NCI-H2196 (cell line): ENCODE data around the gene LRGUK.
"Not testable (repeated sequence)": the region's sequence is repeated elsewhere in the genome, so short reads cannot be mapped to it uniquely, and the experiment has no call there.

Experiments
- DNase-seq: peaks from one replicate; lab custom pipeline; 2025; ENCODE audit not compliant: unreplicated experiment; lab: John Stamatoyannopoulos, UW

LRGUK gene, protein sequence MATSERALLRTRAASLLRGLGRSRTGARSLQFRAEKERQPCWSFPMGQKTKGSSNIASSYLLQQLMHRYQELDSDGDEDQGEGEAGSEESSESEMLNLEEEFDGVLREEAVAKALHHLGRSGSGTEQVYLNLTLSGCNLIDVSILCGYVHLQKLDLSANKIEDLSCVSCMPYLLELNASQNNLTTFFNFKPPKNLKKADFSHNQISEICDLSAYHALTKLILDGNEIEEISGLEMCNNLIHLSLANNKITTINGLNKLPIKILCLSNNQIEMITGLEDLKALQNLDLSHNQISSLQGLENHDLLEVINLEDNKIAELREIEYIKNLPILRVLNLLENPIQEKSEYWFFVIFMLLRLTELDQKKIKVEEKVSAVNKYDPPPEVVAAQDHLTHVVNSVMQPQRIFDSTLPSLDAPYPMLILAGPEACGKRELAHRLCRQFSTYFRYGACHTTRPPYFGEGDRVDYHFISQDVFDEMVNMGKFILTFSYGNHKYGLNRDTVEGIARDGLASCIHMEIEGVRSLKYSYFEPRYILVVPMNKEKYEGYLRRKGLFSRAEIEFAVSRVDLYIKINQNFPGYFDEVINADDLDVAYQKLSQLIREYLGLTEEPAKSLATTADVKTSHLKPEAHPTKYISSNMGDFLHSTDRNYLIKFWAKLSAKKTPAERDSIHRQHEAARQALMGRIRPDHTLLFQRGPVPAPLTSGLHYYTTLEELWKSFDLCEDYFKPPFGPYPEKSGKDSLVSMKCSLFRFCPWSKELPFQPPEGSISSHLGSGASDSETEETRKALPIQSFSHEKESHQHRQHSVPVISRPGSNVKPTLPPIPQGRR

GRCh38 chr7:134126966-134127848 lies at the start of gene LRGUK:
TSS of gene LRGUK (plus strand) at chr7:134127340. CDS start at chr7:134127368, 28 bp downstream.
- peak; percentile 77 for DNase-seq

DNA sequence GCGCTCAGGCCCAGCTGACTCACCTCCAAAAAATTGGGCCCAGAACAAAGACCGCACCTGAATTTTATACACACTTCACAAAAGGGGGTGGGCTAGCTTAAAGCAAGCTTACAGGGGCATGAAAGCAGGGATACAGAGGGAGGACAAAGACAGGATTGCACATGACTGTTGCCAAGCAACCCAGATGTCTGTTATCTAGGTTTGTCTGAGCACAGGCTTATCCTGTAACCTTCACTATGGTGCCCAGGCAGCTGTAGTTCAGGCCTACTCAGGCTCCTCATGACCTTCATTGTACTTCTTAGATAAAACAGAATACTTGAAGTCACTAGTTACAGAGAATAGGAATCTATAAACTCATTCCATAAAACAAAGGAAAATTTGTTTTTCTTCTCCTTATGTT lies 49.6 kb upstream of the LRGUK start:
- not testable (repeated sequence) for DNase-seq

DNA sequence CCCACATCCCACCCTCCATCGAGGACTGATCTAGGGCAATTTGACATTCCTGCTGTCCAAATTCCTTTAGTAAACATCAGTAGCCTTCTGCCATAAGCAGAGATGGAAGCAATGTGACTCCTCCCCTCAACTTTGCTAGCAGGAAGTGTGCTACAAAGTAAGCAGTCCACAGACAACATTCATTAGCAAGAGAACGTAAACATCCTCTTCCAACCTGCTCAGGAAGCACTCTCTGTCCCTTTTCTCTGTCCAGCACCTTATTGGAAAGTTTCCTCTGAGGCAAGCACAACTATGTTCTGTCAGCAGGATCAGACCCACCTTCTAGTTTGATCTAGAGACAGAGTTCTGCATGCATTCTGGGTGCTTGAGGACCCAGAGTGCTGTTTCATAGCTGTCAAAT lies 48.1 kb upstream of the LRGUK start:
- DNase-seq = no peak

- DNase-seq = no peak
These were observed 45.4 kb upstream of the LRGUK start for GRCh38 chr7:134081695-134082094.

DNA sequence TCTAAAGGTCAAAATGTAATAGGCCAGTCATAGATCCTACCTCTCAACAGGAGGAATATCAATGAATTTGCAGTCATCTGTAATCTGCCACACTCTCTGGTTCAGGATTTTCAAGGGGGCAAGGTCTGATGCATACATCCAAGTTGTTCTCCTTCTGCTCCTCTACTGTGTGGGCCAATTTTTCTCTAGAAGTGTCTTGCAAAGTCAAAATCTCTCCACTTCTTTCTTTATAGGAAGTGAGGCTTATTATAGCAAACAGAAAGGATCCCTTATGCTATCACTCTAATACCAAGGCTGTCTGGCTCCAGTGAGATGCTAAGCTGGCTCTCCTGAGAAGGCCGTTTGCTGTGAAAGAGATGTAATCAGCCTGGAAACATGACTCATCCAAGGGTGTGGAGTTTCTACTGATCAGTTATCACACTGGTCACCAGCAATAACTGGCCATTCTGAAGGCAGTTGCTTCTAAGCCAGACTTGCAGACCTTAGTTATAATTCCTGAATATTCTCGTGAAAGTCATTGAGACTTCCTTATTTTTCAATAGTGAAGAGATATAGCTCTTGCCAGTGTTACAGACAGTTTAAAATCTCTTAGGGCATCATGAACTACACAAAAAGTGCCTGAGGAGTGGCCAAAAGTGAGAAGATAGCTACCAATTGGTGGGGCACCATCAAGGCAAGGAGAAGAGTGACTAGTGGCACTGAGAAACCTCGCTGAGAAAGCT lies 43.2 kb upstream of the LRGUK start:
- no peak for DNase-seq

DNA sequence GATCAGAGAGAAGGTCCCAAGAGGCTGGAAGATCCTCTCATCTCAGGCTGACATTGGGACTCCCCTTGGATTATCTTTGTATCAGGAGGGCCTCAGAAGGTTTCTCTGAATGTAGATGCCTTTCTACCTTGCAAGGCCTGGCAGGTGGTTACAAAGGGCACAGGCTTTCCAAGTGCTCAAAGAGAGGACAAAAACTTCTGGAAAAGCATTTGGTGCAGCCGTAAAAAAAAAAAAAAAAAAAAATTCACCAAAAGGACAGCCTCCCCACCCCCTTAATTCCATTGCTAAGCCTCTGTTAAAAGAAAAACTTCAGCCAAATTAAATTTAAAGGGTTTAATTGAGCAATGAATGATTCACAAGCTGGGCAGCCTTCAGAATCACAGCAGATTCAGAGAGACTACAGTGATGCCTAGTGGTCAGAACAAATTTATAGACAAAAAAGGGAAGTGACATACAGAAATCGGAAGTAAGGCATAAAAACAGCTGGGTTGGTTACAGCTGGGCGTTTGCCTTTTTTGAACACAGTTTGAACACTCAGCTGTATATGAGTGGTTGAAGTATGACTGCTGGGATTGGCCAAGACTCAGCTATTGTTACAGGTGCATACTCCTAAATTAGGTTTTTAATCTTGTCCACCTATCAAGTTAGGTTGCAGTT lies 42.5 kb upstream of the LRGUK start:
- no peak for DNase-seq

DNA sequence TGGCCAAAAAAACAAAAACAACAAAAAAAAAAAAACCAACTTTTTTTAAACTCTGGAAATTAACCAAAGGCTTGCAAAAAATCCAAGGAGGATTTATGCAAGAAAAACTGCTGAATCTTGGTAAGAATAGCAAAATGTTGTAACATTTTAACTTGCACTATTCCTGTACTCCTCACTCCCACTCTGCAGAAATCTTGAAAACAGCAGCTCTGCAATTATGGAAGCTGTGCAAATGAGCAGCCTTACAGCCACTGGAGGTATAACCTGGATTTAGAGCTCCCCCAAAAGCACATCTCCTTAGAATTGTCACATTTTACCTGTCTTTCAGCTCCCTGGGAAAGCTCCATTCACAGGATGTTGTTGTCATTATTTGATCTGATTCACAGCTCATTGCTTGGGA lies 41.8 kb upstream of the LRGUK start:
- DNase-seq = no peak

DNA sequence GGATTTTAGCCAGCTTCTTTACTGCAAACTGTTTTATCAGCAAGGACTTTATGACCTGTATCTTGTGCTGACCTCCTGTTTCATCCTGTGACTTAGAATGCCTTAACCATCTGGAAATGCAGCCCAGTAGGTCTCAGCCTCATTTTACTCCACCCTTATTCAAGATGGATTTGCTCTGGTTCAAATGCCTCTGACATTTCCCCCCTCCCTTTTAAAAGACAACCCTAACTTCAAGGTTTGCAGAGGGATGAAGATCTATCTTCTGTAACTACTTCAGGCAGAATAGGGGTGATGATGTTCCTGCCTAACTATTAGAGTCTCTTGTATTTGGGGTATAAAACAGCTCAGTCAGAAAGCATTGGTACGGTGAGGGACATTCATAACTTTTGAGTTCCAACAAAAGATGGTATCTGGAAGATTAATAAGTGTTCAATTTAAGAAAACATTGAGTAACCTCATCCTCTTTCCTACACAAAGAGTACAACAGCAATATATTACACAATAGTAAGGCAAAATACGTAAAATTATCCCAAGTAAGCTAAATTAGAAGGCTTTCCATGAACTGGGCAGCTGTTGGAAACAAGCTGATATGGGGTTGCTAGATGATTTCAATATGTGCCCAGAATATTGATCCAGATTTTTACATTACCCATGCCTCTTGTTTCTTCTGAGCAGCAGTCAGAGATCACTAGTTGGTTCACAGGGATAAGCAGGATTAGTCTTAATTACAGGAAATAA lies 40.0 kb upstream of the LRGUK start:
- no peak for DNase-seq

GRCh38 chr7:134088199-134088598 lies 38.9 kb upstream of the LRGUK start:
- DNase-seq = no peak

DNA sequence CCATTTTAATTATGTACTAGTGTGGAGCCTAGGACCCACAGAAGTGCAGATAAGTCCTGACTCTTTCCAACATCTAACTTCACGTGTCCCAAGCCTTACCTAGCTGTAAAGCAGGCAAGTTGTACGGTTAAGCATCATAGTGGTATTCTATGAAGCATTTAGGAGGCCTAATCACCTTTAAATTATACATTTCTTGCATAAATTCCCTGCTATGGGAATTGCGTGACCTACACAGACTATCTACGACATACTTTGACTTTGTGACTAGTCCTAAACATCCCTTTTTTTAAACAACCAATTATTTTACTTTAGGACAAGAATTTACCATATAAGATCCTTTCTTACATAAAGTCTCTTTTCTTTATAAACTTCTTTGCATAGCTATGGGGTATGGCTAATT lies 37.7 kb upstream of the LRGUK start:
- no peak for DNase-seq

- DNase-seq = no peak
These were observed 29.1 kb upstream of the LRGUK start for GRCh38 chr7:134098072-134098471.

GRCh38 chr7:134101716-134102115 lies 25.4 kb upstream of the LRGUK start:
- DNase-seq = no peak

DNA sequence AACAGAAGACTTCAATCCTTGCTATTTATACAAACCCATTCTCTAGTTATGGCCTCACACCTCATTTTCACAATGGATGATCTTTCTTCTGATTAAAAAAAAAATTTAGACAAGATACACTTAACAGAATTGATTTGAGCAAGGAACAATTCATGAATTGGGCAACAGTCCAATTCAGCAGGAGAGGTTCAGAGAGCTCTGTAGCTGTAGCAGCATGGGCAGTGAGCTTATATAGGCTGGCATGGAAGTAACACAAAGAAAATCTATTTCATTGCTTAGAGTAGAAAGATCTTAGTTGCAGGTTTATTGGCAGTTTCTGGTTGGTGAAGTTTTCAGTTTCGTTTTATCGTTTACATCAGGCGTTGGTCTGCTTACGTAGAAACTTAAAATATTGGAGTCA lies 23.0 kb upstream of the LRGUK start:
- no peak for DNase-seq

- no peak for DNase-seq
These were observed 21.3 kb upstream of the LRGUK start for GRCh38 chr7:134105841-134106240.

GRCh38 chr7:134108802-134109201 lies 18.3 kb upstream of the LRGUK start:
- no peak for DNase-seq

DNA sequence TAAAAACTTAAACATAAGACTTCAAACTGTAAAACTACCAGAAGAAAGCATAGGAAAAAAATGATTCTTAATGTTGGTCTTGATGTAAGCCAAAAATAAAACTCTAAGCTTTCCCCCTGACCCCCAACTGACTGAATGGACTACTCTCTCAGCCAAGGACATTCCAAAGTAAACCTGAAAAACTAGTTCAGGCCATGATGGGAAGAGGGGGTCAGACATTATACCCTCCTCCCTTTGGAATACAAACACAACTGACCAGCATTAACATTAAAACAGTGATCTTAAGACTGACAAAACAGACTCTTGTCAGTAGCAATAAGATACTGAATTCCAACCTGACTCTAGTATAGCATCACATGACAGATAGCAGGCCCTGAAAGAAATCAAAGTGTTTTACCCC lies 13.5 kb upstream of the LRGUK start:
- DNase-seq = no peak

- DNase-seq = no peak
These were observed 12.1 kb upstream of the LRGUK start for GRCh38 chr7:134114992-134115391.

DNA sequence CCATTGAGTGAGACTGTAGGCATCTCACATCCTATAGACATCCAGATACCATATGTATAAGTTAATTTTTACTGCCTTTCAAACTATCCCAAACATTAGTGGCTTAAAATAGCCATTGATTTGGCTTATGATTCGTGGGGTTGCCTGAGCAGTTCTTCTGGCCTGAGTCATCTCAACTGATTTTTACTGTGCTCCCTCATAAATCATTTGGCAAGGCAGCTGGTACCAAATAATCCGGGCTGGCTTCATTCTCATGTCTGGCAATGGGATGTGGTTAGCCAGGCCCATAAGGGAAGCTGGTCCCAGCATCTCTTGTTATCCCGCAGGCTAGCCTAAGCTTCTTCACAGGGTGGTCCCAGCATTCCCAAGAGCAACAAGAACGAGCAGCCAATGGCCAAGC lies 6.7 kb upstream of the LRGUK start:
- DNase-seq = no peak

GRCh38 chr7:134121632-134122139 lies 5.5 kb upstream of the LRGUK start:
- DNase-seq = no peak
